GM12891 (cell line): ENCODE results near the gene ETS2.

Source experiments
- DNase-seq: peaks from one replicate; pipeline ENCODE4 v3.0.0; 2011; ENCODE audit warnings: low spot score; ENCODE audit not compliant: insufficient read length
- FAIRE-seq: peaks from 2 replicates; lab custom pipeline; 2011; peaks lifted over from hg19 to GRCh38; lab: Jason Lieb, UNC
- PAX5 ChIP-seq: IDR thresholded peaks from 2 replicates; pipeline ENCODE4 v1.6.1; 2011; ENCODE audit warnings: low read length, moderate library complexity, mild to moderate bottlenecking; ENCODE audit not compliant: insufficient read depth, severe bottlenecking
- POLR2A ChIP-seq: IDR thresholded peaks from 2 replicates; pipeline ENCODE4 v1.6.1; 2011; ENCODE audit warnings: low read depth, low read length, control low read depth
- POLR2AphosphoS5 ChIP-seq: IDR thresholded peaks from 2 replicates; pipeline ENCODE4 v1.6.1; 2011; ENCODE audit warnings: low read depth, low read length, control low read depth
- POU2F2 ChIP-seq: IDR thresholded peaks from 2 replicates; pipeline ENCODE4 v1.6.1; 2011; ENCODE audit warnings: low read depth, mild to moderate bottlenecking, control low read depth, low read length, moderate library complexity
- SPI1 ChIP-seq: IDR thresholded peaks from 2 replicates; pipeline ENCODE4 v1.6.1; 2011; ENCODE audit warnings: low read depth, low read length, control low read depth
- TAF1 ChIP-seq: IDR thresholded peaks from 2 replicates; pipeline ENCODE4 v1.6.1; 2011; ENCODE audit warnings: low read depth, low read length, control low read depth

Gene ETS2

GRCh38 chr21:38849776-38850175, 44.0 kb downstream of the ETS2 start:
- no peak for TF ChIP-seq SPI1
- TF ChIP-seq POLR2A = no peak
- TF ChIP-seq POLR2AphosphoS5 = no peak
- no peak for TF ChIP-seq PAX5
- no peak for TF ChIP-seq TAF1
- TF ChIP-seq POU2F2 = no peak
- FAIRE-seq = no peak
- DNase-seq = no peak

GRCh38 chr21:38850277-38850951, 44.7 kb downstream of the ETS2 start:
- FAIRE-seq (no peak), DNase-seq (no peak)
- TF ChIP-seq SPI1 (no peak), TAF1 (no peak), PAX5 (no peak), POLR2AphosphoS5 (no peak), POLR2A (no peak), POU2F2 (no peak)

DNA sequence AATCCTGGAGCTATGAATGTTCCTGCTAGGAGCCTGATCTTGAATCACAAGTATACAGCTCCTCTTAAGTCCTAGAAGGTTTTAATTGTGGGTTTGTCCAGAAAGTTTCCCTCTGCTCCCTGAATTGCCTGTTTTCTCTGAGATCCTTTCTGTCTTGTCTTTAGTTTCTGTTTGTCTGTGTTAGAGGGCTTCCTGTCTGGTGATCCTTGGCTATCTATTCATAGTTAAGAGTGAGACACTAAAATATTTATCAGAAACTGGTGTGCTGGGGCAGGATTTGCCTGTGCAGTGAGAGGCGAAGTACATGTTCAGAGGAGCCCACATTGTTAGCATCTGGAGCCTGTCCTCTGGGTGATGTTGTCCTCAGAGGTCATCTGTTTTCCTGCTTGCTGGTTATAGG, 45.4 kb downstream of the ETS2 start:
- DNase-seq (no peak), FAIRE-seq (no peak)
- TF ChIP-seq POU2F2 (no peak), POLR2A (no peak), PAX5 (no peak), POLR2AphosphoS5 (no peak), SPI1 (no peak), TAF1 (no peak)

- TF ChIP-seq PAX5 (no peak), SPI1 (no peak), POU2F2 (no peak), TAF1 (no peak), POLR2AphosphoS5 (no peak), POLR2A (no peak)
These were observed 46.5 kb downstream of the ETS2 start for GRCh38 chr21:38852278-38852677.

GRCh38 chr21:38852708-38853107, 47.0 kb downstream of the ETS2 start:
- FAIRE-seq (no peak), DNase-seq (no peak)
- TF ChIP-seq TAF1 = no peak
- TF ChIP-seq PAX5 = no peak
- no peak for TF ChIP-seq POLR2A
- TF ChIP-seq SPI1 = no peak
- TF ChIP-seq POLR2AphosphoS5 = no peak
- TF ChIP-seq POU2F2 = no peak

More at GRCh38 chr21:38852278-38852677, 46.5 kb downstream of the ETS2 start:
- DNase-seq (no peak), FAIRE-seq (no peak)

DNA sequence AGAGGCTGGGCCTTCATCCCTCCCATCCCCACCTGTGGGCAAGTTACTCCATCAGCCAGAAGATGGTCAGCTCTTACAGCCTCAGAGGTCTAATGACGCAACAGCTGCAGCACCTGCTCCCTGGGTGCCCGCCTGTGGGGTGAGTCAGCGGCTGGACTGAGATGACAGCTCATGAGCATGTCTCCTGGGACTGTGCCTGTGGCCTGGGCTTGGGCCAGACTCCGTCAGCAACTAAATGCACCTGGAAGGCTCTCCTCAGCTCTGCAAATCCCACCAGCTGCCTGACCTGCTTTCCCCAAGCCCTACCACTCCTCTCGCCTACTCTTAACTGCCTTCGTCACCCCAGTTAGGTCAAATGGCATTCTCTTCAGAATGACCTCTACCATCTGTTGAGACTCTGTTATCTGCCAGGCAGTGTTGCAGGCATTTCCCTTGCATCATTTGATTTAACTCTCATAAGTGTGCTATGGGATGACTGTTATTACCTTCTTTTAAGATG, 47.7 kb downstream of the ETS2 start:
- TF ChIP-seq POU2F2 = no peak
- DNase-seq (no peak), FAIRE-seq (no peak)

- TF ChIP-seq PAX5 = no peak
- no peak for TF ChIP-seq SPI1
- no peak for TF ChIP-seq TAF1
- TF ChIP-seq POU2F2 = no peak
- no peak for TF ChIP-seq POLR2A
- TF ChIP-seq POLR2AphosphoS5 = no peak
- FAIRE-seq (no peak), DNase-seq (no peak)
These were observed 51.6 kb downstream of the ETS2 start for GRCh38 chr21:38857152-38857825.

DNA sequence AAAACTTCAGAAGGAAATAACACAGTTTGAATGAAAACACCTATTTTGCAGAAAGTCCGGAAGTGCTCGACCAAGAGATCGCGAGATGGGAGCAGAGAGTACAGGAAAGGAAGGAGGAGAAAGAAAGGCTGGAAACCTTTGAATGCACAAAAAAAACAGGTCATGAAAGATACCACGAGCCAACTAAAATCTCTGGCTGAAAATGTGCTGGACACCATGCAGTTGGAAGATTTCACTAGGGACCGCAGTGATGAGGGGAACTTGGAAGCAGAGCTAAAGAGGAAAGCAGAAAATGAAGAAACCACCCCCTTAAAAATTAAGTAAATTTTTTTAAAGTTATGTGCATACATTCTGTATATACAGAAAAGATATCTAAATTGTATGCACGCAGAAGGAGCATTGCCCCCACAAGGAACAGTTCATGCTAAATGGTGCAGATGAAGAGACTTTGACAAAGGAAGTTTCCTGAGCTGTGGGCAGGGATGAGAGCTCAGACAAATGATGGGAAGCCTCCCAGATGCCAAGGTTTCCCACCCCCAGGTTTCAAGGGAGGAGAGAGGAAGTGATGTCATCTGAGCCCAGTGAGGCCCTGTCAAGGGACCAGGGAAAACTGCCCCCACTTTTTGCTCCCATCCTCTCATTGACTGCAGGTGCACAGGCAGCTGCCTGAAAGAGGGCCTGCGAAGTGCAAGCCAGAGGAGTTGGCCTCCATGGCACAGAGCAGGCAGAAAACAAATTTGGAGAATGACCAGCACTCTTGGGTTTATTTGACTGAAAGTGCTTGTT, 52.5 kb downstream of the ETS2 start:
- DNase-seq = no peak
- TF ChIP-seq POLR2AphosphoS5 (no peak), TAF1 (no peak), PAX5 (no peak), POLR2A (no peak)
- FAIRE-seq = no peak

GRCh38 chr21:38858812-38859205, 53.1 kb downstream of the ETS2 start:
- TF ChIP-seq POLR2A = no peak
- TF ChIP-seq SPI1 = no peak
- TF ChIP-seq POU2F2 = no peak
- DNase-seq (no peak), FAIRE-seq (no peak)

- FAIRE-seq = no peak
- DNase-seq = no peak
These were observed 54.1 kb downstream of the ETS2 start for GRCh38 chr21:38859852-38860251.

More at GRCh38 chr21:38859852-38860251, 54.1 kb downstream of the ETS2 start:
- no peak for TF ChIP-seq SPI1
- no peak for TF ChIP-seq POU2F2
- no peak for TF ChIP-seq TAF1
- TF ChIP-seq POLR2A = no peak
- no peak for TF ChIP-seq PAX5
